Stimulated activated CD4-positive, alpha-beta T cell treated with anti-CD3 and anti-CD28 coated beads, Interleukin-12 subunit alpha, Interleukin-12 subunit beta, amount 100 ng/mL, for 24 hours (primary cell): ENCODE measurements around the gene TRAF3.
"Not testable (repeated sequence)": the region's sequence is repeated elsewhere in the genome, so short reads cannot be mapped to it uniquely, and the experiment has no call there.

Experiments
- DNase-seq, 2 experiments: peaks; one replicate each; pipeline ENCODE4 v3.0.0-alpha.2; 2020; ENCODE audit warnings: low read depth in 2 of 2

Gene TRAF3

GRCh38 chr14:102807013-102807406 is 29.8 kb downstream of the TRAF3 start:
- DNase-seq: no peak

DNA sequence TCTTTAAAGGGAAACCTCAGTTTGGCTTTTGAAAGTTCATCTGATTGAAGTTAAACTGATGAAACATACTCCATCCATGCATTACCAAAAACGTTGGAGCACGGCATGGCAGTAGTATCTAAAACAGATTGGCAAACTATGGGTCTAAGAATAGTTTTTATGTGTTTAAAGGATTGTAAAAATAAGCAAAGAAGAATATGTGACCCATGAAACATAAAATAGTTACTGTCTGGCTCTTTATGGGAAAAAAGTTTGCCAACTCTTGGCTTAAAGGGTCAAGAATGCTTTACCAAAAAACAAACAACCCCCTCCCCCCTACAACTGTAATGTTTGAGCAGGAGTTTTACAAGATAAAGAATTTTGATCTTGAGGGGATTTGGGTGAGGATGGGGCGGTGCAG is 32.6 kb downstream of the TRAF3 start:
- no peak for DNase-seq

GRCh38 chr14:102810523-102810922 is 33.3 kb downstream of the TRAF3 start:
- no peak for DNase-seq

- DNase-seq: no peak
These were observed 34.2 kb downstream of the TRAF3 start for GRCh38 chr14:102811254-102811963.

DNA sequence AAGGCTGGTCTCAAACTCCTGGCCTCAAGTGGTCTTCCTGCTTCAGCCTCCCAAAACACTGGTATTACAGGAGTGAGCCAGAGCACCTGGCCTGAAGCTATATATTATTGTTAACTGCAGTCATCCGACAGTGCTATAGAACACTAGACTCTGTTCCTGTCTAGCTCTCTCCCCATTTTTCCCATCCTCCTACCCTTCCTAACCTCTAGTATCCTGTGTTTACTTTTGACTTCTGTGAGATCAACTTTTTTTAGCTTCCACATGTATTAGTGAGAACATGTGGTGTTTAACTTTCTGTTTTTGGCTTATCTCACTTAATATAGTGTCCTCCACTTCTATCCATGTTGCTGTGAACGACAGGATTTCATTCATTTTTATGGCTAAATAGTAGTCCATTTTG is 34.7 kb downstream of the TRAF3 start:
- DNase-seq: no peak

DNA sequence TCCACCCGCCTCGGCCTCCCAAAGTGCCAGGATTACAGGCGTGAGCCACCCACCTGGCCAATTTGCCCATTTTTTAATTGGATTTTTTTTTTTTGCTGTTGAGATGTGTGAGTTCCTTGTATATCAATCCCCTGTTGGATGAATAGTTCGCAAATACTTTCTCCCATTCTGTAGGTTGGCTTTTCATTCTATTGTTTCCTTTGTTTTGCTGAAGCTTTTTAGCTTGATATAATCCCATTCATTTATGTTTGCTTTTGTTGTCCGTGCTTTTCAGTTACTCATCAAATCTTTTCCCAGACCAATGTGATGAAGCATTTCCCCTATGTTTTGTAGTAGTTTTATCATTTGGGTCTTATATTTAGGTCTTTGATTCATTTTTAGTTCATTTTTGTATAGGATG is 36.4 kb downstream of the TRAF3 start:
- no peak for DNase-seq

DNA sequence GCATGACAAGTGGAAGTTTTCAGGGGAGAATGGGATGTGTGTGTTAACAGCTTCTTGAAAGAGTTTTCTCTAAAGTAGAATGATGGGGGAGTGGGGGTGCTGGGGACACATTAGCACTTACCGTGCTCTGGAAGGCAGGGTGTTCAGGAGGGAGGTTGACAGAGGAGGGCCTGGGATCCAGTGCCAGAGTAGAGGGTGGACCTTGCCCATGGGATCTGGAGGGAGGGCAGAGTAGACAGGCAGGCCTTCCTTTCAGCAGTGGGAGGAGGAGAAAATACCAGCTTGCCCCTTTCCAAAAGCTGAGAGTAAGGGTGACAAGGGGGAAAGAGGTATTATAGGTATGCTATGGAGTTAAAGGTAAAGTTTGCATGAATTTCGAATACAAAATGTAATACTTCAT is 40.1 kb downstream of the TRAF3 start:
- DNase-seq: no peak

GRCh38 chr14:102817942-102818940 is 41.0 kb downstream of the TRAF3 start:
- DNase-seq: no peak

DNA sequence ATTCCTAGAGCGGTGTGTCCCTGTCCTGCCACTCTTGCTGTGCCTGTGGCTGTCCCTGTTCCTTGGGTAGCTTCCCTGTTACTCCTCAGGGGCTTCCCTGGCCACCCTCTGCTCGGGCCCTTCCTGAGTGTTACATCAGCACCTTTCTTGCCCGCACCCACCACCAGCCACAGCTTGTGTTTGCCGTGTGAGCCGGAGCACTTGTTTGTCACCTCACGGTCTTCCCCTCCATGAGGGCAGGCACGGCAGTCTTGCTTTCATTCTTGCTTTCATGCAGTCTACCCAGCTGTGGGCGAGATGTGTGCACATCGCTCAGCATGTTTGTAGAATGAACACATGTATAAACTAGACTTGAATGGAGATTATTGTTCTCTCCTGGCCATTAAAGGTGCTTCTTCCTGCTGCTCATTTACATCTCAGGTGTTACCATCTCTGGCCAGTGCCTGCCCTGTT is 42.0 kb downstream of the TRAF3 start:
- DNase-seq: peak; percentile 50 to 66

- DNase-seq: no peak
These were observed 42.6 kb downstream of the TRAF3 start for GRCh38 chr14:102819747-102820330.

- DNase-seq: no peak
These were observed 44.0 kb downstream of the TRAF3 start for GRCh38 chr14:102821252-102821651.

- DNase-seq: peak; percentile 20 to 57
These were observed 45.1 kb downstream of the TRAF3 start for GRCh38 chr14:102822311-102822863.

GRCh38 chr14:102822887-102823286 is 45.6 kb downstream of the TRAF3 start:
- not testable (repeated sequence) for DNase-seq

GRCh38 chr14:102823546-102823945 is 46.3 kb downstream of the TRAF3 start:
- no peak for DNase-seq

DNA sequence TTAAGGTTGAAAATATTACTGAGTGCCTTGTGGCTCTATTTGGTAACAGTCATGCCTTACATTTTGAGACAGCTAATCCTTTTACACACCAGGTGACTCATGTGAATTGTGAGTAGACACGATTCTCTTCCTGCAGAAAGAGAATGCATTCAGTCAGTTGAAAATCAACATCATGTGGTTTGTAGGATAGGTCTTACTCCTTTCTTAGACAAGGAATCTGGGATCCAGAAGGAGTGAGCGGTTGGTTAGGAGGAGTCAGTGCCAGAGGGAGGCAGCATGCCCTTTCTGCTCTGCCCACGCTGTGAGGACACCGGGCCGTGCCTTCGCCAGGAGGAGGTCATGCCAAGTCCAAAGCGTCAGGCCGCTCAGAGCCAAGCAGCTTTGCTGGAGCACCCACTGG is 47.6 kb downstream of the TRAF3 start:
- DNase-seq: no peak

DNA sequence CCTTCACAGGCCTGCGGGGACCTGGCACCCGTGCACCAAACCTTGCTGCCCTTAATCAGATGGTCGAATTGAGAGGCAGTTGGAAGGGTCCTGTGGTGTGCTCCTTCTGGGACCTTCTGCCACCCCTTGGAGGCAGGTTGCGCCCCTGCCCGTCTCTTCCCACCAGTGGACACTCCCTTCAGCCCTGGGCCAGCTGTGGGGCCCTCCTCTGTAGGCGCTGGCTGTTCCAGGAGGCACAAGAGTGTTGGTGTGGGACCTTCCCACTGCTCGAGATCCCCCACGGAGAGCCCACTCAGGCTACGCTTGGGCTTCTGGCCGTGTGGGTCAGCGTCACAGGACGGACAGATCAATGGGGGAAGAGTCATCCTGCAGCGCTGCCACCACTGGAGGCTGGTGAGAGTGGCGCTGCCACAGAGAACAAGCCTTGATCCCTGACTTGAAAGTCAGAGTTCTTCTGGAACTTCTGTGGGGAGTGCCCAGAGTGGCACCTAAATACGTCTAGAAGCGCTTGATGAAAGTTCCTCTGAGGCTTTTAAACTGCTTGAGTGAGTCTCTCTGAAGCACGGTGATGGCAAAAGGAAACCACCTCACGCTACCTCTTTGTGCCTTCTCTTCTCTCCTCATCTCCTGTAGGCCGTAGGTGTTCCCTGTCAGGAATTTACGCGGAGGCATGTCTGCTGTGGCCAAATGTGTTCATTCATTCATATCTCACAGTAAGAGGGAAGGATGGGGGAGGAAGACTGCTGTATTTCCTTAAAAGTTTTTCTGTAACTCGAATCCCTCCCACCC is 48.3 kb downstream of the TRAF3 start:
- DNase-seq: no peak

DNA sequence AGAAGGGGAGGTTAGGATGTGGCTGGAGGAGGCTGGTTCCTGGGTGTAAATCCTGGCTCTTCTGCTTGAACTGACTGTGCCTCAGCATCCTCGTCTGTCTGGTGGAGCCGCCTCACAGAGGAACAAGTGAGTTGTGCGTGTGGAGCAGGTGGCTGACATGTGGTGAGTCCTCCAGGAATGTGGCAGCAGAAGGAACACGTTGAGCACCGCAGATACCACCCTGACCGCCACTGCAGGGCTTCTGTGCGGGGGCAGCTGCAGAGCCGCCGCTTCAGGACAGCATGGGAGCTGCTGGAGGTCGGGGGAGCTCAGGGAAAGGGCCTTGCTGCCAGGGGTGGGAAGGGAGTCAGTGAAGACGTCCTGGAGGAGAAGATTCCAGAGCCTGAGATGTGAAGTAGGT is 48.9 kb downstream of the TRAF3 start:
- DNase-seq: no peak

DNA sequence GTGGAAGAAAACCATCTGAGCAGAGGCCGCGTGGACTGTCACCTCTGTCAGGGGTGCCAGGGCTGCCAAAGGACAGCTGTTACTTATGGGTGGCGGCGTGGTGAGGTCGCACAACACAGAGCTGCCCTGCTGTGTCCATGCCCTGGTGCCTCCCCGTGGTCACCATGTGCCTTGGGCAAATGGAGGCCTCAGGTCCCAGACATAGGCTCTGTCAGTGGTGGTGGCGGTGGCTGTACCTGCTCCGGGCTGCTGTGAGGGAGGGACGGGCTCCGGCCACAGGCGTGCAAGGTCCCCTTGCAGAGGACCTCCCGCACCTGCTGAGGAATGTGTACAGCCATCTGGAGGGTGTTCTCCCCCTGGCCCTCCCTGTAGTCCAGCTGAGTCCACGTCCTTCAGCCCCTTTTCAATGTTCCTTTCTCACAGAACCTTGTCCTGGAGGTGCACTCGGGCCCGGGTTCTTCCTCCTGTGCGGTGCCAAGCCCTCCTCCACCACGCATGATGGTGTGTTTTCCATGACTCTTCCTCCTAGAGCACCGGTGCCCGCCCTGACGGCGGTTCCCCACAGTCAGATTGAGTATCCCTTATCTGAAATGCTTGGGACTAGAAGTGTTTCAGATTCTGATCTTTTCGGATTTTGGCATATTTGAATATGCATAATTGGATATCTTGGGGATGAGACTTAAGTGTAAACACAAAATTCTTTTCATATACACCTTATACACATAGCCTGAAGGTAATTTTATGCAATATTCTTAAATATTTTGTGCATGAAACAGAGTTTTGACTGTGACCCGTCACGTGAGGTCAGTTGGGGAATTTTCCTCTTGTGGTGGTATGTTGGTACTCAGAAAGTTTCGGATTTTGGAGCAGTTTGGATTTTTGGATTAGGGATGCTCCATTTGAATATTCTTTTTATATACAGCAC is 49.8 kb downstream of the TRAF3 start:
- DNase-seq: no peak

- no peak for DNase-seq
These were observed 50.5 kb downstream of the TRAF3 start for GRCh38 chr14:102827716-102828115.

DNA sequence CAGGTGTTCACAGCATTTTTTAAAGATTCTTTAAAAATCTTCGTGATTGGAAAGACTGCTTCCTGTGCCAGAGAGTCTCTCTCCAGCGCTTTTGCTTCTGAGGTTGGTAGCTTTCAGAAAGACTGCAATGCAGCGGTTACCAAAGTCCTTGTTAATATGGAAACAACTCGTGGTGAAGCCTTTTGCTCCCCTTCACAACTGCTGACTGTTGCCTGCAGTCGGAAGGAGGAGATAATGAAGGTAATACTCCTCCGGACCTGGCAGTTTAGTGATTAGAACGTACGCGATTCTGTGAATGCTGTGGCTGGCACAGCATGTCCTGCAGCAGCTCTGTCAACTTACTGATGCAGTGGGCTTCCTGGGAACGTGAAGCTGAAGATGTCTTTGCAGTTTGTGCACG is 50.9 kb downstream of the TRAF3 start:
- no peak for DNase-seq
